OCI-LY1 (cell line): ENCODE measurements around the gene TRABD2B.
A peak's percentile ranks its signal among the peaks of the same experiment; 100 is the strongest.

Experiments
- H2AFZ ChIP-seq: fragments of 200-600 bp; sonication (generic), shearing (Covaris generic); 2 replicates; pipeline ENCODE4 v1.6.0; 2014; ENCODE audit warnings: antibody characterized with exemption, mild to moderate bottlenecking, low read length
- H3F3A ChIP-seq: fragments of 200-600 bp; sonication (generic), shearing (Covaris generic); 2 replicates; pipeline ENCODE4 v1.6.0; 2014; ENCODE audit warnings: mild to moderate bottlenecking, antibody characterized with exemption, low read length, moderate library complexity; ENCODE audit not compliant: insufficient read depth
- H3K27ac ChIP-seq: fragments of 200-600 bp; sonication (generic); 2 replicates; pipeline ENCODE4 v1.5.1; 2014; ENCODE audit warnings: low read length, mixed run types, mild to moderate bottlenecking, low read depth; ENCODE audit not compliant: poor library complexity, severe bottlenecking
- H3K27me3 ChIP-seq: fragments of 200-600 bp; sonication (generic); 2 replicates; pipeline ENCODE4 v1.6.0; 2014; ENCODE audit warnings: antibody characterized with exemption, mild to moderate bottlenecking, low read length, moderate library complexity; ENCODE audit not compliant: insufficient read depth
- H3K36me3 ChIP-seq: fragments of 200-600 bp; sonication (generic); 2 replicates; pipeline ENCODE4 v1.6.1; 2014; ENCODE audit warnings: mild to moderate bottlenecking, antibody characterized with exemption, low read length, moderate library complexity, mixed read lengths; ENCODE audit not compliant: insufficient read depth
- H3K4me1 ChIP-seq: fragments of 200-600 bp; sonication (generic); 2 replicates; pipeline ENCODE4 v1.5.1; 2014; ENCODE audit warnings: mild to moderate bottlenecking, low read length, moderate library complexity; ENCODE audit not compliant: insufficient read depth, severe bottlenecking
- H3K4me2 ChIP-seq: fragments of 200-600 bp; sonication (generic), shearing (Covaris generic); 2 replicates; pipeline ENCODE4 v1.6.1; 2014; ENCODE audit warnings: low read length
- H3K4me3 ChIP-seq: fragments of 200-600 bp; sonication (generic); 2 replicates; pipeline ENCODE4 v1.5.1; 2014; ENCODE audit warnings: low read length, low read depth, mild to moderate bottlenecking, mixed read lengths; ENCODE audit not compliant: poor library complexity, severe bottlenecking
- H3K79me2 ChIP-seq: fragments of 200-600 bp; shearing (Covaris generic); 2 replicates; pipeline ENCODE4 v1.6.1; 2016; ENCODE audit warnings: mixed run types, low read length, mixed read lengths; ENCODE audit not compliant: insufficient read depth
- H3K9ac ChIP-seq: fragments of 200-600 bp; sonication (generic), shearing (Covaris generic); 2 replicates; pipeline ENCODE4 v1.6.1; 2014; ENCODE audit warnings: mild to moderate bottlenecking, low read length, mixed read lengths
- H3K9me2 ChIP-seq: fragments of 200-600 bp; sonication (generic), shearing (Covaris generic); 2 replicates; pipeline ENCODE4 v1.6.1; 2014; ENCODE audit warnings: low read depth, mild to moderate bottlenecking, low read length, mixed read lengths
- H3K9me3 ChIP-seq: fragments of 200-600 bp; shearing (Covaris generic); 2 replicates; pipeline ENCODE4 v1.6.1; 2014; ENCODE audit warnings: low read length, mixed read lengths
- H4K20me1 ChIP-seq: fragments of 200-600 bp; sonication (generic), shearing (Covaris generic); 2 replicates; pipeline ENCODE4 v1.6.0; 2016; ENCODE audit warnings: mild to moderate bottlenecking, low read length; ENCODE audit not compliant: insufficient read depth
- CTCF ChIP-seq: fragments of 200-600 bp; sonication (generic), shearing (Covaris generic); IDR thresholded peaks from 2 replicates; pipeline ENCODE4 v1.5.1; 2017; ENCODE audit warnings: mild to moderate bottlenecking, antibody characterized with exemption, low read length, moderate library complexity, mixed read lengths
- EZH2 ChIP-seq: fragments of 200-600 bp; sonication (generic), shearing (Covaris generic); IDR thresholded peaks from 2 replicates; pipeline ENCODE4 v1.8.0; 2017; ENCODE audit warnings: borderline replicate concordance, mixed run types, mild to moderate bottlenecking, antibody characterized with exemption, low read length, moderate library complexity, mixed read lengths

The TRABD2B gene

GRCh38 chr1:47997289-47998200, at the start of gene TRABD2B:
Gene TRABD2B, minus strand, starts transcription at chr1:47997385.
- Histone ChIP-seq H4K20me1 (no peaks in the 10 kb centered on the region), H3K4me2 (no peak within 1 kb of the TSS), H3K9ac (no peak within 1 kb of the TSS), H3K27me3 (no peaks in the 10 kb centered on the region), H3K4me3 (no peak within 1 kb of the TSS), H3F3A (no peaks in the 10 kb centered on the region), H3K79me2 (no peaks in the 10 kb centered on the region), H3K4me1 (no peaks in the 10 kb centered on the region), H3K9me2 (no peaks in the 10 kb centered on the region), H3K27ac (no peak within 1 kb of the TSS), H2AFZ (no peak within 1 kb of the TSS), H3K36me3 (no peaks in the 10 kb centered on the region), H3K9me3 (no peaks in the 10 kb centered on the region)
- TF ChIP-seq EZH2 (no peak), CTCF (peak; percentile 88)

GRCh38 chr1:48044311-48044710, 47.1 kb upstream of the TRABD2B start:
- H3K27ac ChIP-seq: no peak overlapping the region
- no peak for TF ChIP-seq EZH2
- TF ChIP-seq CTCF: no peak

GRCh38 chr1:48043622-48044021, 46.4 kb upstream of the TRABD2B start:
- no peaks in the 10 kb centered on the region for H3K9me3 ChIP-seq
- H4K20me1 ChIP-seq: no peaks in the 10 kb centered on the region
- H3K4me1 ChIP-seq: no peaks in the 10 kb centered on the region
- no peaks in the 10 kb centered on the region for H3K27me3 ChIP-seq
- H3K4me2 ChIP-seq: no peak overlapping the region
- no peak overlapping the region for H3K9ac ChIP-seq
- no peak overlapping the region for H2AFZ ChIP-seq
- H3K4me3 ChIP-seq: no peak overlapping the region
- TF ChIP-seq CTCF: no peak
- TF ChIP-seq EZH2: no peak
- no peaks in the 10 kb centered on the region for H3K79me2 ChIP-seq
- no peaks in the 10 kb centered on the region for H3F3A ChIP-seq
- H3K9me2 ChIP-seq: no peaks in the 10 kb centered on the region
- no peak overlapping the region for H3K27ac ChIP-seq
- H3K36me3 ChIP-seq: no peaks in the 10 kb centered on the region

More at GRCh38 chr1:48044311-48044710, 47.1 kb upstream of the TRABD2B start:
- Histone ChIP-seq H3K9me3 (no peaks in the 10 kb centered on the region), H3K79me2 (no peaks in the 10 kb centered on the region), H2AFZ (no peak overlapping the region), H3K9ac (no peak overlapping the region), H4K20me1 (no peaks in the 10 kb centered on the region), H3K27me3 (no peaks in the 10 kb centered on the region), H3K4me3 (no peak overlapping the region), H3K4me2 (no peak overlapping the region), H3F3A (no peaks in the 10 kb centered on the region), H3K9me2 (no peaks in the 10 kb centered on the region), H3K4me1 (no peaks in the 10 kb centered on the region), H3K36me3 (no peaks in the 10 kb centered on the region)
